Astrocyte of the cerebellum (primary cell): Measurements from ENCODE around the gene NCK2.

Experiments
- DNase-seq: peaks from one replicate; pipeline ENCODE4 v3.0.0-alpha.2; 2011; ENCODE audit warnings: low read depth
- H3K4me3 ChIP-seq: 2 replicates; pipeline ENCODE4 v1.5.1; 2011; ENCODE audit warnings: mild to moderate bottlenecking, low read depth, low read length, moderate library complexity
- in situ Hi-C: cut with HindIII; loops from 2 replicates; pipeline ENCODE4 v1.10.0; 2017; ENCODE audit warnings: low sequenced_read_pairs
- TF ChIP-seq, protein P1 (sequence below): IDR thresholded peaks from 2 replicates; pipeline ENCODE4 v1.5.1; 2012; ENCODE audit warnings: low read length, low read depth, moderate library complexity, mild to moderate bottlenecking; ENCODE audit errors: missing control alignments

Gene NCK2

GRCh38 chr2:105872142-105872728 is 127.5 kb downstream of the NCK2 start:
- in situ Hi-C loops: no loop called here

DNA sequence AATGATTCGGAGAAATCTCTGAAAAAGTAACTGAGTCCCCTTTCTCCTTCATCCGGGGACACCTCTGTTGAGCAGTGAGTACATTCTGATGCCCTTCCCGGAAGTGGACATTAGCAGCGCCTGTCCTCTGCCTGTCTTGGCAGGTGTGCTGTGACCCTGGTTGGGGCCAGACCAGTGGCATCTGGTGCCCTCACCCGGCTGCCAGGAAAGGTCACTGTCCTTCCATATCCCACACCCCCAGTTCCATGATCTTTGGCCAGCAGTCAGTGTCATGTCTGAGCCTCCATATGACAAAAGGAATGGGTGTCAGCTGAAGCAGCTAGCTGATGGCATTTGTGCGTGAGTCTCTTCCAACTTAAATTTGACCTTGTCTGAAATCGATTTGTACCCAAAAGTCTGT is 128.1 kb downstream of the NCK2 start:
- DNase-seq: no peak
- in situ Hi-C loops: no loop called here
- H3K4me3 ChIP-seq: no peak overlapping the region
- TF ChIP-seq, protein P1, sequence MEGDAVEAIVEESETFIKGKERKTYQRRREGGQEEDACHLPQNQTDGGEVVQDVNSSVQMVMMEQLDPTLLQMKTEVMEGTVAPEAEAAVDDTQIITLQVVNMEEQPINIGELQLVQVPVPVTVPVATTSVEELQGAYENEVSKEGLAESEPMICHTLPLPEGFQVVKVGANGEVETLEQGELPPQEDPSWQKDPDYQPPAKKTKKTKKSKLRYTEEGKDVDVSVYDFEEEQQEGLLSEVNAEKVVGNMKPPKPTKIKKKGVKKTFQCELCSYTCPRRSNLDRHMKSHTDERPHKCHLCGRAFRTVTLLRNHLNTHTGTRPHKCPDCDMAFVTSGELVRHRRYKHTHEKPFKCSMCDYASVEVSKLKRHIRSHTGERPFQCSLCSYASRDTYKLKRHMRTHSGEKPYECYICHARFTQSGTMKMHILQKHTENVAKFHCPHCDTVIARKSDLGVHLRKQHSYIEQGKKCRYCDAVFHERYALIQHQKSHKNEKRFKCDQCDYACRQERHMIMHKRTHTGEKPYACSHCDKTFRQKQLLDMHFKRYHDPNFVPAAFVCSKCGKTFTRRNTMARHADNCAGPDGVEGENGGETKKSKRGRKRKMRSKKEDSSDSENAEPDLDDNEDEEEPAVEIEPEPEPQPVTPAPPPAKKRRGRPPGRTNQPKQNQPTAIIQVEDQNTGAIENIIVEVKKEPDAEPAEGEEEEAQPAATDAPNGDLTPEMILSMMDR: no peak

More at GRCh38 chr2:105872142-105872728, 127.5 kb downstream of the NCK2 start:
- H3K4me3 ChIP-seq: no peak overlapping the region
- DNase-seq: no peak
- TF ChIP-seq, protein P1: no peak

DNA sequence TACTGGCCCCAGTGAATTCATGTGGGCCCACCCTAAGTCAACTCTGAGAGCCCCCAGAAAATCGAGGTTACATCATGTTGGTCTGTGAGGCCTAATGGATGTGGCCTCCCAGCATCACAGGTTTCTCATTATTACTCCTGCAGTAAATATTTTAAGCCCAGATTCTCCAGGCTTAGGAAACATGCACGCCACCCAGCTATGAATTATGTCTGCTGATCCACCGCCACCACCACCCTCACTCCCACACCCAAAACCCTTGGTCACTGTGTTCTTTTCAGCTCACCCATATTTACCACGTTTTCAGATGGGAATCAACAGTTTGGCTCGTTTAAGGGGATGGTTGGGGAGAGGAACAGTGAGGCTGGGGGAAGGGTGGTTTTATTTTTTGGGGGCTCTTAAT is 128.6 kb downstream of the NCK2 start:
- no peak for DNase-seq
- TF ChIP-seq, protein P1: no peak
- in situ Hi-C loops: no loop called here
- no peak overlapping the region for H3K4me3 ChIP-seq

- DNase-seq: peak; percentile 36
- no peak overlapping the region for H3K4me3 ChIP-seq
- in situ Hi-C loops: no loop called here
- TF ChIP-seq, protein P1: no peak
Observed at GRCh38 chr2:105873721-105874120, 129.0 kb downstream of the NCK2 start.

- H3K4me3 ChIP-seq: no peak overlapping the region
- TF ChIP-seq, protein P1: no peak
- DNase-seq: no peak
- in situ Hi-C loops: no loop called here
Observed at GRCh38 chr2:105874466-105874865, 129.8 kb downstream of the NCK2 start.

GRCh38 chr2:105875241-105875640 is 130.5 kb downstream of the NCK2 start:
- TF ChIP-seq, protein P1: no peak
- H3K4me3 ChIP-seq: no peak overlapping the region
- in situ Hi-C loops: no loop called here
- no peak for DNase-seq
